Endothelial cell of umbilical vein (primary cell): Measurements from ENCODE around the gene GAN.

Experiments
- EZH2 ChIP-seq: IDR thresholded peaks from 2 replicates; pipeline ENCODE4 v1.6.1; 2012; ENCODE audit warnings: borderline replicate concordance, low read depth, mild to moderate bottlenecking, moderate library complexity, low read length, inconsistent platforms; ENCODE audit not compliant: severe bottlenecking
- FOS ChIP-seq: IDR thresholded peaks from 2 replicates; pipeline ENCODE4 v1.6.1; 2011; ENCODE audit warnings: mild to moderate bottlenecking, low read length, moderate library complexity, borderline replicate concordance; ENCODE audit not compliant: insufficient read depth
- GATA2 ChIP-seq: IDR thresholded peaks from 2 replicates; pipeline ENCODE4 v1.7.0; 2011; ENCODE audit warnings: low read depth, mild to moderate bottlenecking, moderate library complexity, mixed read lengths, low read length; ENCODE audit not compliant: insufficient read length, insufficient read depth
- JUN ChIP-seq: IDR thresholded peaks from 2 replicates; pipeline ENCODE4 v1.6.1; 2011; ENCODE audit warnings: borderline replicate concordance, low read depth; ENCODE audit not compliant: insufficient read length, insufficient read depth
- MYC ChIP-seq: IDR thresholded peaks from one replicate; pipeline ENCODE4 v1.6.1; 2011; ENCODE audit warnings: mild to moderate bottlenecking, low read depth, low read length
- POLR2A ChIP-seq: IDR thresholded peaks from 2 replicates; pipeline ENCODE4 v1.6.1; 2012; ENCODE audit warnings: low read depth, mild to moderate bottlenecking, control low read depth, low read length
- POLR2AphosphoS5 ChIP-seq: IDR thresholded peaks from 2 replicates; pipeline ENCODE4 v1.6.1; 2012; ENCODE audit warnings: low read depth, mild to moderate bottlenecking, control low read depth, low read length, moderate library complexity; ENCODE audit not compliant: insufficient read depth
- TF ChIP-seq, protein P1 (sequence below), 2 donors: IDR thresholded peaks; 1 replicate in 1 of 2; 2 replicates in 1 of 2; pipeline ENCODE4 v1.5.1; 2011; ENCODE audit warnings: low read length in 2 of 2, mild to moderate bottlenecking in 2 of 2, moderate library complexity in 2 of 2, control low read depth in 1 of 2, inconsistent platforms in 1 of 2, low read depth in 1 of 2; ENCODE audit not compliant: insufficient read depth in 1 of 2; ENCODE audit errors: extremely low read depth in 1 of 2
- TF ChIP-seq, protein P2 (sequence below): IDR thresholded peaks from 2 replicates; pipeline ENCODE4 v1.6.1; 2011; ENCODE audit not compliant: insufficient read depth, insufficient read length

DNA sequence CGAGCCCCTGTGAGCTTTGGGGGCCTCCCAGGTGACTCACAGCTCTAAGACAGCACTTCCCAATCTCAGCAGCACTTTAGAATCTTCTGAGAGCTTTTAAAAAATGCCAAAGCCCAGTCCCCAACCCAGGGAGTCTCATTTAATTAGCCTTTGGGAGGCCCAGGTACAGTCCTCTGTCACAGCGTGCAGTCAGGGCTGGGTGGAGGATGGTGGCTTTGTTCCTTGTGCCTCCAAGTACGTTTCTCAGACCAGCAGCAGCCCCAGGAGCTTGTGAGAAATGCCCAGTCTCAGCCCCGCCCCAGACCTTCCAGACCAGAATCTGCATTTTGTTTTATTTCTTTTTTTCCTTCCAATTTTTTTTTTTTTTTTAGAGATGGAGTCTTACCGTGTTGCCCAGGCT, 102.4 kb downstream of the GAN start:
- TF ChIP-seq, protein P1, sequence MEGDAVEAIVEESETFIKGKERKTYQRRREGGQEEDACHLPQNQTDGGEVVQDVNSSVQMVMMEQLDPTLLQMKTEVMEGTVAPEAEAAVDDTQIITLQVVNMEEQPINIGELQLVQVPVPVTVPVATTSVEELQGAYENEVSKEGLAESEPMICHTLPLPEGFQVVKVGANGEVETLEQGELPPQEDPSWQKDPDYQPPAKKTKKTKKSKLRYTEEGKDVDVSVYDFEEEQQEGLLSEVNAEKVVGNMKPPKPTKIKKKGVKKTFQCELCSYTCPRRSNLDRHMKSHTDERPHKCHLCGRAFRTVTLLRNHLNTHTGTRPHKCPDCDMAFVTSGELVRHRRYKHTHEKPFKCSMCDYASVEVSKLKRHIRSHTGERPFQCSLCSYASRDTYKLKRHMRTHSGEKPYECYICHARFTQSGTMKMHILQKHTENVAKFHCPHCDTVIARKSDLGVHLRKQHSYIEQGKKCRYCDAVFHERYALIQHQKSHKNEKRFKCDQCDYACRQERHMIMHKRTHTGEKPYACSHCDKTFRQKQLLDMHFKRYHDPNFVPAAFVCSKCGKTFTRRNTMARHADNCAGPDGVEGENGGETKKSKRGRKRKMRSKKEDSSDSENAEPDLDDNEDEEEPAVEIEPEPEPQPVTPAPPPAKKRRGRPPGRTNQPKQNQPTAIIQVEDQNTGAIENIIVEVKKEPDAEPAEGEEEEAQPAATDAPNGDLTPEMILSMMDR (IDR thresholded peaks at IDR 0.05; ENCODE audit: extremely low read depth in 1 of 2, insufficient read depth in 1 of 2, low read depth in 1 of 2, low read length in 2 of 2) = no peak
- TF ChIP-seq POLR2A = no peak
- TF ChIP-seq, protein P2, sequence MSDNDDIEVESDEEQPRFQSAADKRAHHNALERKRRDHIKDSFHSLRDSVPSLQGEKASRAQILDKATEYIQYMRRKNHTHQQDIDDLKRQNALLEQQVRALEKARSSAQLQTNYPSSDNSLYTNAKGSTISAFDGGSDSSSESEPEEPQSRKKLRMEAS = no peak
- TF ChIP-seq EZH2 = no peak
- no peak for TF ChIP-seq FOS
- no peak for TF ChIP-seq JUN
- TF ChIP-seq POLR2AphosphoS5 = no peak
- TF ChIP-seq MYC = no peak
- no peak for TF ChIP-seq GATA2
